NB4 (cell line): ENCODE results near the gene AGXT.

Experiments used
- CTCF ChIP-seq: IDR thresholded peaks from one replicate; pipeline ENCODE4 v1.5.1; 2012; ENCODE audit warnings: low read depth, low read length
- MAX ChIP-seq: IDR thresholded peaks from 2 replicates; pipeline ENCODE4 v1.6.1; 2011; ENCODE audit warnings: low read depth, low read length
- MYC ChIP-seq: IDR thresholded peaks from 2 replicates; pipeline ENCODE4 v1.6.1; 2011; ENCODE audit warnings: low read depth, low read length
- POLR2A ChIP-seq: IDR thresholded peaks from 2 replicates; pipeline ENCODE4 v1.6.1; 2011; ENCODE audit warnings: mild to moderate bottlenecking; ENCODE audit not compliant: insufficient read length; ENCODE audit errors: extremely low read depth

GRCh38 chr2:240875228-240876034 lies 6.8 kb downstream of the AGXT start:
- TF ChIP-seq CTCF (no peak), POLR2A (no peak), MAX (no peak), MYC (no peak)
